ENCODE measurements around the gene TP53RK. TPM values are rescaled to one million over a fixed set of nuclear protein-coding genes. Genes with fewer than 3 reads are reported as not detected.

TP53RK gene
- total RNA-seq, 1 donor from 2014 or later, result 11.9 TPM

- Histone ChIP-seq H3K4me1 (no peaks in the 10 kb centered on the region), H3K9me3 (no peaks in the 10 kb centered on the region), H3K36me3 (no peaks in the 10 kb centered on the region), H3K27me3 (ENCODE audit: low read depth) (no peaks in the 10 kb centered on the region), H3K4me3 (no peak overlapping the region), H3K27ac (no peak overlapping the region)
- TF ChIP-seq CTCF (IDR thresholded peaks at IDR 0.05), result no peak
- no peak for ATAC-seq
- intact Hi-C loops (cut with DNase I), result no loop called here
- no peak for DNase-seq
These were observed 46.3 kb downstream of the TP53RK start for GRCh38 chr20:46642969-46643343.

GRCh38 chr20:46642265-46642968 lies 46.8 kb downstream of the TP53RK start:
- ATAC-seq, result no peak
- H3K9me3 ChIP-seq, result no peaks in the 10 kb centered on the region
- intact Hi-C loops (cut with DNase I), result no loop called here
- no peaks in the 10 kb centered on the region for H3K27me3 ChIP-seq (ENCODE audit: low read depth)
- DNase-seq, result no peak
- no peaks in the 10 kb centered on the region for H3K4me1 ChIP-seq
- H3K4me3 ChIP-seq, result no peak overlapping the region
- H3K36me3 ChIP-seq, result no peaks in the 10 kb centered on the region
- no peak for TF ChIP-seq CTCF (IDR thresholded peaks at IDR 0.05)
- H3K27ac ChIP-seq, result no peak overlapping the region

DNA sequence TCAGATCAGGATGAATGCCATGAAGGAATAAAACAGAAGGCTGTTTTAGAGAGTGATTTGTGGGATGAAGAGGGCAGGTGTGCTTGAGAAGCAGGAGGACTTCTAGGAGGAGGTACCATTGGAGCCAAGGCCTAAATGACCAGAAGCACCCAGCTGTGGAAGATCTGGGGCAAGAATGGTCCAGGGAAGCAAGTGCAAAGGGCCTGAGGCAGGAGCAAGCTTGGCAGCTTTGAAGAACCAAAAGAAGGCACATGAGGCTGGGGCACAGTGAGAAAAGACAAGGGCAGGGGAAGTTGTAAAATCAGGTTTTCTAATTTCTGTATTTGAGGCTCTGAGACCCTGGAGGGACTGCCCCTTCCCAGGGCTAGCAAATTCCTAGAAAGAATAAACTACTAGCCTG lies 47.8 kb downstream of the TP53RK start:
- DNase-seq (no peak), ATAC-seq (no peak)
- no peaks in the 10 kb centered on the region for H3K36me3 ChIP-seq
- no peak overlapping the region for H3K4me3 ChIP-seq
- no peak overlapping the region for H3K27ac ChIP-seq
- H3K4me1 ChIP-seq, result no peaks in the 10 kb centered on the region
- no peak for TF ChIP-seq CTCF (IDR thresholded peaks at IDR 0.05)
- intact Hi-C loops (cut with DNase I), result no loop called here
- no peaks in the 10 kb centered on the region for H3K27me3 ChIP-seq (ENCODE audit: low read depth)
- H3K9me3 ChIP-seq, result no peaks in the 10 kb centered on the region

- no peak for TF ChIP-seq CTCF (IDR thresholded peaks at IDR 0.05)
- Histone ChIP-seq H3K27ac (no peak overlapping the region), H3K9me3 (no peaks in the 10 kb centered on the region), H3K4me3 (no peak overlapping the region), H3K4me1 (no peaks in the 10 kb centered on the region), H3K36me3 (no peaks in the 10 kb centered on the region), H3K27me3 (ENCODE audit: low read depth) (no peaks in the 10 kb centered on the region)
- DNase-seq, result no peak
- intact Hi-C loops (cut with DNase I), result no loop called here
- ATAC-seq, result no peak
These were observed 48.5 kb downstream of the TP53RK start for GRCh38 chr20:46640536-46641311.

DNA sequence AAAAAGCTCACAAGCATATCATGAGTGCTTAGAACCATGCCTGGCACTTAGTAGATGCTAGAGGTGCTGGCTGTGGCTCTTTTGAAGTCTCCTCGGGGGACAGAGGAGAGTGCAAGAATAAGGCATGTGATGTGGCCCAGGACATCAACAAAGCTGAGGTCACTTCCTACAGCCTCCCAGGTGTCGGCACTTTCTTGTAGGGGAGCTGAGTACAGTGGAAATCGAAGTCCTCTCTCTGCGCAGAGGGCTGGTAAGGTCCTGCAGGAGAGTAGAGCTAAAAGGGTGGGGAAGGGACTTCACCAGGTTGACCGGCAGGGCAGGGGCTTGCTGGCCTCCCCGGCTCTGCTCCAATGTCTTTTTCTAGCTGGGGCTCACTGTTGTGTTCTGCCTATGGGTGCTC lies 49.2 kb downstream of the TP53RK start:
- intact Hi-C loops (cut with DNase I), result no loop called here
- H3K27me3 ChIP-seq (ENCODE audit: low read depth), result no peaks in the 10 kb centered on the region
- no peak overlapping the region for H3K4me3 ChIP-seq
- no peaks in the 10 kb centered on the region for H3K36me3 ChIP-seq
- ATAC-seq (no peak), DNase-seq (no peak)
- TF ChIP-seq CTCF (IDR thresholded peaks at IDR 0.05), result no peak
- H3K9me3 ChIP-seq, result no peaks in the 10 kb centered on the region
- no peaks in the 10 kb centered on the region for H3K4me1 ChIP-seq
- no peak overlapping the region for H3K27ac ChIP-seq

Data from lower lobe of right lung (tissue), 2 donors.